Stomach smooth muscle (tissue), 2 donors: Measurements from ENCODE around the gene ADGRE1.

Source experiments
- H3K27ac ChIP-seq: one replicate; pipeline ENCODE4 v1.7.0; 2013; ENCODE audit warnings: mild to moderate bottlenecking, low read length, inconsistent platforms
- H3K27me3 ChIP-seq, 2 donors: one replicate each; pipeline ENCODE4 v1.7.0; 2013; ENCODE audit warnings: low read length in 2 of 2; ENCODE audit not compliant: insufficient read depth in 2 of 2, control insufficient read depth in 1 of 2
- H3K36me3 ChIP-seq, 2 donors: one replicate each; pipeline ENCODE4 v1.7.0; 2013; ENCODE audit warnings: low read length in 2 of 2; ENCODE audit not compliant: control insufficient read depth in 2 of 2, insufficient read depth in 2 of 2
- H3K4me1 ChIP-seq: one replicate; pipeline ENCODE4 v1.7.0; 2013; ENCODE audit warnings: low read length; ENCODE audit not compliant: control insufficient read depth, insufficient read depth
- H3K4me3 ChIP-seq, 2 donors: one replicate each; pipeline ENCODE4 v1.7.0; 2013; ENCODE audit warnings: low read length in 2 of 2
- H3K9ac ChIP-seq, 2 donors: one replicate each; pipeline ENCODE4 v1.7.0; 2013; ENCODE audit warnings: low read length in 2 of 2, mild to moderate bottlenecking in 1 of 2
- H3K9me3 ChIP-seq, 2 donors: one replicate each; pipeline ENCODE4 v1.7.0; 2013; ENCODE audit warnings: low read length in 2 of 2; ENCODE audit not compliant: control insufficient read depth in 2 of 2
- donor health status: healthy.
- donor health status: Pancreatic carcinoma.

Gene ADGRE1

DNA sequence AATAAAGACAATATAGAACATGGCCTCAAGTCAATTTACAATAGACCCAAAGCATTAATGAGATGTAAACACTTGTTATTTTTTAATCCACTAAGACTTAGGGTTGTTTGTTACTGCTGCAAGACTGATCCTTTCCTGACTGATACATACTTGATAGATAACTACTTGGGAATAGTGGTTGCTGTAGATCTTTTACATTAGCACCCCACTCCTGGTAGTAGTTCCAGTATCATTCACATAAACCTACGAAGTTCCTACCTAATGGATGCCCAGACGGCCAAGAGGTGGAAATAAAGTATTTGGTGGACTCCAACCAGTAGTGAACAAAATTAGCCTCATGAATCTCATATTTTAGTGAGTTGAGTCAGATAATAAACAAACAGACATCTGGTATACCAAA, 26.9 kb downstream of the ADGRE1 start:
- H3K27me3 ChIP-seq, result no peaks in the 10 kb centered on the region
- no peak overlapping the region for H3K4me3 ChIP-seq
- H3K9ac ChIP-seq, result no peak overlapping the region
- H3K36me3 ChIP-seq, result no peaks in the 10 kb centered on the region
- H3K9me3 ChIP-seq, result peaks cover 11 to 17% of the 10 kb centered on the region in 2 donors
- H3K4me1 ChIP-seq, result no peaks in the 10 kb centered on the region
- no peak overlapping the region for H3K27ac ChIP-seq

DNA sequence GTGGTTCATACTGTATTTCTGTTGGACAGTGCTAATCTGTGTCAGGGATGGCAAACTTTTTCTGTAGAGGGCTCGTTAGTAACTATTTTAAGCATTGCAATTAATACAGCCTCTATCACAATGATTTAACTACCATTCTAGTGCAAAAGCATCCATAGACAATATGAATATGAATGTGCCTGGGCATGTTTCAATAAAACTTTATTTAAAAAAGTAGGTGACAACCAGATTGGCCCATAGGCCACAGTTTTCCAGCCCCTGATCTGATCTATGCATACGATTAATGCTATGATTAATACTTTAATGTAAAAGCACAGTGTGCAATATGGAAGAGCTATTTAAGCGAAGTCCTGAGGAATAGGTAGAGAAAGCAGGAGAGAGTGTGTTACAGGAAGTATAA, 29.6 kb downstream of the ADGRE1 start:
- Histone ChIP-seq H3K36me3 (no peaks in the 10 kb centered on the region), H3K4me1 (no peaks in the 10 kb centered on the region), H3K9ac (no peak overlapping the region), H3K4me3 (no peak overlapping the region), H3K9me3 (peaks cover 13 to 23% of the 10 kb centered on the region in 2 donors), H3K27me3 (no peaks in the 10 kb centered on the region), H3K27ac (no peak overlapping the region)

DNA sequence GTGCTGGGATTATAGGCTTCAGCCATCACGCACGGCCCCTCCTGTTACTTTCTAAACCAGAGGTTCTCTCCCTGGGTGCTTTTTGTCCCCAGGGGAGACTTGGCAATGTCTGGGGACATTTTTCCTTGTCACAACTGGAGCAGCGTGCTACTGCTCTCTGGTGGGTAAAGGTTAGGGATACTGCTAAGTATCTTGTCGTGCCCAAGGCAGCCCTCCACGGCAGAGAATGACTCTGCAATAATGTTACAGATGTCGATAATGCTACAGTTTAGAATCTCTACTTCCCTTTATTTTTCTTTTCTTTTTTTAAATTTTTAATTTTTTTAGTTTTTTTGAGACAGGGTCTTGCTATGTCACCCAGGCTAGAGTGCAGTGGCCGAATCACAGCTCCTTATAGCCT, 38.0 kb downstream of the ADGRE1 start:
- peaks cover 3 to 12% of the 10 kb centered on the region in 2 donors for H3K9me3 ChIP-seq
- no peaks in the 10 kb centered on the region for H3K36me3 ChIP-seq
- no peak overlapping the region for H3K4me3 ChIP-seq
- no peak overlapping the region for H3K9ac ChIP-seq
- no peaks in the 10 kb centered on the region for H3K4me1 ChIP-seq
- peaks cover 0 to 2% of the 10 kb centered on the region in 2 donors for H3K27me3 ChIP-seq
- H3K27ac ChIP-seq, result no peak overlapping the region

DNA sequence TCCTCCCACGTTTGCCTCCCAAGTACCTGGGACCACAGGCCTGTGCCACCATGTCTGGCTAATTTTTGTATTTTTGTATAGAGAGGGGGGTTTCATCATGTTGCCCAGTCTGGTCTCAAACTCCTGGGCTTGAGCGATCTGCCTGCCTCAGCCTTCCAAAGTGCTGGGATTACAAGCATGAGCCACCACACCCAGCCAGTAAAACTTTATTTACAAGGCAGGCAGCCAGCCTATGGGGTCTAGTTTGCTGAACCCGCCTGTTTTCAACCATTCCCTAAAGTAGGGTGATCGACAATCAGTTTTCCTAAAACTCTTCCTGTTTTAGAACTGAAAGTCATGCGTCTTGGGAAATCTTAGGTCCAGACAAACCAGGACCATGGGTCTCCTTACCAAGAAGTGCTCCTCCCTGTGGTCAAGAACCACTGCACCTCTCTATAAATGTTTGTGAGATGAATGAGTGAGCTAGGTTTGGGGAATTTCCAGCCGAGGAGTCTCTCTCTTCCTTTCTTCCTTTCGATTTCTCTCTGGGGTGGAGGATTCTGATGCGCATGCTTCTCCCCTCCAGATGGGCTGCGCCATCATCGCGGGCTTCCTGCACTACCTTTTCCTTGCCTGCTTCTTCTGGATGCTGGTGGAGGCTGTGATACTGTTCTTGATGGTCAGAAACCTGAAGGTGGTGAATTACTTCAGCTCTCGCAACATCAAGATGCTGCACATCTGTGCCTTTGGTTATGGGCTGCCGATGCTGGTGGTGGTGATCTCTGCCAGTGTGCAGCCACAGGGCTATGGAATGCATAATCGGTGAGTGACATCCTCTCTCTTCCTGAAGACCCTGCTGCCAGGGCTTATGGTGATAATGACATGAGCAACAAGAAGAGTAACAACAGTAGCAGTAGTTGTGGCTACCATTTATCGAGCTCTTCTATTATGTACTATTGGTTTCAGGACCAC, 38.7 kb downstream of the ADGRE1 start:
- no peak overlapping the region for H3K9ac ChIP-seq
- peaks cover 0 to 2% of the 10 kb centered on the region in 2 donors for H3K27me3 ChIP-seq
- no peaks in the 10 kb centered on the region for H3K36me3 ChIP-seq
- H3K27ac ChIP-seq, result no peak overlapping the region
- no peak overlapping the region for H3K4me3 ChIP-seq
- H3K4me1 ChIP-seq, result no peaks in the 10 kb centered on the region
- H3K9me3 ChIP-seq, result peaks cover 3 to 12% of the 10 kb centered on the region in 2 donors

DNA sequence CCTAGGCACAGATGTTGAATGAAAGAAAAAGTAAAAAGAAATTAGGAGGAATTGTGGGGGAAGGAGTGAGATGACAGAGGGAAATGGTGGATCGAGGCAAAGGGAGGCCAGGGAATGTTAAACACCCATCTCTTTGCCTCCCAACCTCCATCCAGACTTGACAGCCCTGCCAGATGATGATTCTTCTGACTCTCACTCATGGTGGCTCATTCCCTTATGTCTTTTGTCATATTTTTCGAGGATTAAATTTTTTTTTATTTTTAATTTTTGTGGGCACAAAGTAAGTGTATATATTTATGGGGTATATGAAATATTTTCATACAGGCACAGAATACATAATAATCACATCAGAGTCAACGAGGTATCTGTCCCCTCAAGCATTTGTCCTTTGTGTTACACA, 42.8 kb downstream of the ADGRE1 start:
- H3K4me1 ChIP-seq, result no peaks in the 10 kb centered on the region
- H3K27ac ChIP-seq, result no peak overlapping the region
- peaks cover 3 to 14% of the 10 kb centered on the region in 2 donors for H3K9me3 ChIP-seq
- no peaks in the 10 kb centered on the region for H3K36me3 ChIP-seq
- H3K27me3 ChIP-seq, result peaks cover 0 to 4% of the 10 kb centered on the region in 2 donors
- no peak overlapping the region for H3K9ac ChIP-seq
- H3K4me3 ChIP-seq, result no peak overlapping the region

DNA sequence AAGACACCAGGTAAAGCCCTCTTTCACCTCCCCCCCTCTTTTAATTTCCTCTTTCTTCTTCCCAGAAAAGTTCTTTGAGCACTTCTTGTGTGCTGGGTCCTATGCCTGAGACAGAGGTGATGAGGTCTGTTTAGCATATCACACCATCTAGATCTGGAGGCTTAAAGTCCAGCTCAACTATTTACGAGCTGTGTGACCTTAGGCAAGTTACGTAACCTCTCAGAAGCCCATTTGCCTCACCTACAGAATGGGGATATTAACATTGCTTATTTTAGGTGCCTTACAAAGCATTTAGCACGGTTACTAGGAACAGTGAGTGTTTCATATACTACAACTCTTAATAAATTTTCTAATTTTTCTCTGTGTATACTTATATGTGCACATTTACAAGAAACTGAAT, 47.7 kb downstream of the ADGRE1 start:
- peaks cover 0 to 5% of the 10 kb centered on the region in 2 donors for H3K27me3 ChIP-seq
- no peaks in the 10 kb centered on the region for H3K36me3 ChIP-seq
- no peaks in the 10 kb centered on the region for H3K4me1 ChIP-seq
- peaks cover 3 to 16% of the 10 kb centered on the region in 2 donors for H3K9me3 ChIP-seq
- no peak overlapping the region for H3K4me3 ChIP-seq
- no peak overlapping the region for H3K27ac ChIP-seq
- no peak overlapping the region for H3K9ac ChIP-seq

DNA sequence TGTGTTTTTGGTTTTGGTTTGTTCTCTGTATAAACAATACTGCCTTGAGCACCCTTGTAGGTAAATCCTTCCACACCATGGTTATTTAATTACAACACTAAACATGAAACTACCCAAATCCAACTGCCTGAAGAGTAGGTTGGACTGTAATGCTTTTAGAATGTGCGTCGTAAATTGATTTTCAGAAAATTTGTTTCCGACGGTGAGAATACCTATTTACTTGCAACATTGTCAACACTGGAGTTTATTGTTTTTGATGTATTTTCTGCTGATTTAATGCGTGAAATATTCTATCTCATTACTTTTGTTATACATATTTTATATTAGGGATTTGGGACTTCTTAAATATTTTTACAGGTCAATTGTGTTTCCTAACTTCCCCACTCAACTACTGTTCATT, 48.2 kb downstream of the ADGRE1 start:
- Histone ChIP-seq H3K9me3 (peaks cover 3 to 14% of the 10 kb centered on the region in 2 donors), H3K36me3 (no peaks in the 10 kb centered on the region), H3K27me3 (peaks cover 0 to 5% of the 10 kb centered on the region in 2 donors), H3K4me1 (no peaks in the 10 kb centered on the region), H3K4me3 (no peak overlapping the region), H3K27ac (no peak overlapping the region), H3K9ac (no peak overlapping the region)

DNA sequence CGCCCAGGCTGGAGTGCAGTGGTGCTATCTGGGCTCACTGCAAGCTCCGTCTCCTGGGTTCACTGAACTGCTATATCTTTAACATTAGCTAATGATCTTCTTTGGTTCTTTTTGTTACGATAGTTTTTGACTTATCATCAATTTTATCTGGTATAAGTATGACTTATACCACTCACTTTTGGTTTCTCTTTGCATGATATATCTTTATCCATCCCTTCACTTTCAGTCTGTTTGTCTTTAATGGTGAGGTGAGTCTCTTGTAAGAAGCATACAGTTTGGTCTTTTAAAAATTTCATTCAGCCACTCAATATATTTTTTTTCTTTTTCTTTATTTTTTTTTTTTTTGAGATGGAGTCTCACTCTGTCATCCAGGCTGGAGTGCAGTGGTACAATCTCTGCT, 58.4 kb downstream of the ADGRE1 start:
- Histone ChIP-seq H3K9ac (no peak overlapping the region), H3K4me3 (no peak overlapping the region), H3K27me3 (peaks cover 0 to 2% of the 10 kb centered on the region in 2 donors), H3K27ac (no peak overlapping the region), H3K4me1 (no peaks in the 10 kb centered on the region), H3K36me3 (no peaks in the 10 kb centered on the region), H3K9me3 (no peaks in the 10 kb centered on the region)

DNA sequence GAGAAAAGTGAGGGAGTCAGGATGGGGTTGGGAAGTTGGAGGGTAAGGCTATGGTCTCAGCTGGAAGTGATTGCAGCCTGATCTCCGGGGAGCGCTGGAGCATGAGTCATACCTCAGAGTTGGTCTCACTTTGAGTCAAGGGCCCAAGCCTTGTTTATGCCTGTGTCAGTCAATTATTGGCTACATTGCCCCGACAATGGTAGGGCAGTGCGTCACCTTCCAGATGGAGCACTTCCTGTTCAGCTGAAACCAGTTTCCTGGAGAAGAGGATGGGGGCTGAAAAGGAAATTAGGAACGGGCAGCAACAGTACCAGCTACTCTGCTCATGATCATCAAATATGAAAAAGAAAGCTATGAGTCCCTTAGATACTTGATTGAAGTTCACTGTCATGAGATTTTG, 60.4 kb downstream of the ADGRE1 start:
- Histone ChIP-seq H3K4me1 (no peaks in the 10 kb centered on the region), H3K36me3 (no peaks in the 10 kb centered on the region), H3K4me3 (no peak overlapping the region), H3K27me3 (peaks cover 0 to 4% of the 10 kb centered on the region in 2 donors), H3K9me3 (no peaks in the 10 kb centered on the region), H3K9ac (no peak overlapping the region), H3K27ac (no peak overlapping the region)

DNA sequence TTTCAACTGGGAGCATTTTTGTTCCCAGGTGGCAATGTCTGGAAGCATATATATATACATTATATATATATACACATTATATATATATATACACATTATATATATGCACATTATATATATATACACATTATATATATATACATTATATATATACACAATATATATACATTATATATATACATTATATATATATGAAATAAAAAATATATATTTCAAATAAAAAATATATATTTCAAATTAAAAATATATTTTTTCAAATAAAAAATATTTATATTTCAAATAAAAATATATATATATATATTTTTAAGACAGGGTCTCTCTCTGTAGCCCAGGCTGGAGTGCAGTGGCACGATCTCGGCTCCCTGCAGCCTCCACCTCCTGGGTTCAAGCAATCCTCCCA, 61.5 kb downstream of the ADGRE1 start:
- Histone ChIP-seq H3K36me3 (no peaks in the 10 kb centered on the region), H3K9ac (no peak overlapping the region), H3K27ac (no peak overlapping the region), H3K27me3 (peaks cover 1 to 7% of the 10 kb centered on the region in 2 donors), H3K9me3 (no peaks in the 10 kb centered on the region), H3K4me3 (no peak overlapping the region), H3K4me1 (no peaks in the 10 kb centered on the region)

DNA sequence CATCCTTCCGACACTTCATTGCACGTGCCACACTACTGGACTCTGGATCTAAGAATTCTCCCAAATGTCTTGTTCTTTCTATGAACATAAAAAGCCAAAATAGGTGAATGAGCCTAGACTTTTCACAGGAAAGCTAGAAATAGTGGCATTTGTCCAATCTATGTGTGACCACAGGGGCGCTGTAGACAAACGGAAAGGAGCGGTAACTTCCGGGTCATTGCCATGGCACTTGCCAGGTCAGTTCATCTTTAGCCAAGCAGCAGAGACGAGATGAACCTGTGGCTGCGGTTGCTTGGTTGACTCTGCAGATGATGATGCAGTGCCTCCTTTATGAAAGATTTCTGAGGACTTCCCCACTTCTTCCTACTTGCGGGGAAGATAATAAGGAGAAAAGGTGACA, 65.6 kb downstream of the ADGRE1 start:
- Histone ChIP-seq H3K36me3 (no peaks in the 10 kb centered on the region), H3K4me1 (no peaks in the 10 kb centered on the region), H3K9me3 (no peaks in the 10 kb centered on the region), H3K4me3 (no peak overlapping the region), H3K9ac (no peak overlapping the region), H3K27me3 (peaks cover 2 to 7% of the 10 kb centered on the region in 2 donors), H3K27ac (no peak overlapping the region)
